ENCODE results near the gene PPP2R2C. TPM values are rescaled to one million over a fixed set of nuclear protein-coding genes. Genes with fewer than 3 reads are reported as not detected.

Gene PPP2R2C
- total and polyA plus RNA-seq, 2 of the 4 experiments (the other 2 are of a cell fraction), result 0.03 TPM; not detected in 1

DNA sequence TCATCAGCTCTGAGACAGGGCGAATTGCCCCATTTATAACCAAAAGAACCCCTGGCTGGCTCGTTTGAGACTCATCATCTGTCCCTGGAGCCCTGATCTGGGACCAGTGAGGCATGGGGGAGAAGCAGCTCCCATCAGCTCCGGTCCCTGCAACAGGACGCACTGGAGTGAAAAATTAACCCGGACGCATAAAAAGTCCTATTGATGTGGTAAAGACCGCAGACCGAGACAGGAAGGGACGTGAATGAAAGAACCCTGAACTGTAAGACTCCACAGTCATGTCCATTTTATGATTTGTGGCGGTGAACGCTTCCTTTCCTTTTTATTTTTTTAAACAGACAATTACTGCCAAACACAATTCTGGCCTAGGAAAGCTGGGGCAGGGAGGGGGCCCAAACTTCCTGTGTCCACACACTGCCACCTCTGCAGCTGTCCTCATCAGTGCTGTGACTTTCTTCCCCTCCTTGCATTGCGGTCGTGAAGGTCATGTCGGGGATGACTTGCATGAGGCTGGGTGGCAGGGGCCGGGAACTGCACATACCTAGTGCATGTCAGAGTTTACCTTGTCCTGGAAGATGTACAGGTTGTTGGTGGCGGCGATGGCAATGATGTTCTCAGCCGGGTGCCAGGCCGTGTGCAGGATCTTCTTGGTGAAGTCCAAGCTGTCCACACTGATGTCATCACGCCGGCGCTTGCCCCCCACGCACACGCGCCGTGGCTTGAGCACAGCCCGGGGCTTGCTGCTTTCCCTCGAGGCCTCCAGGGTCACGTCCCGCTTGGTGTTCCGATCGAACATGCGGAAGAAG, 149.4 kb downstream of the PPP2R2C start:
- Histone ChIP-seq H3K36me3 (ENCODE audit: control insufficient read depth, insufficient read depth, low read length) (no peaks in the 10 kb centered on the region), H3K18ac (ENCODE audit: low read depth, low read length) (no peak overlapping the region), H3K9me3 (ENCODE audit: control insufficient read depth, insufficient read depth, low read length) (peaks cover 3% of the 10 kb centered on the region), H3K9ac (ENCODE audit: low read depth, low read length) (no peak overlapping the region), H3K4ac (ENCODE audit: low read depth, low read length) (no peak overlapping the region), H3K14ac (replicated peaks; ENCODE audit: low read depth, low read length) (no peak overlapping the region), H4K5ac (ENCODE audit: low read depth, low read length) (no peak overlapping the region), H3K4me3 (ENCODE audit: insufficient read depth, low read depth, low read length) (no peak overlapping the region), H4K91ac (ENCODE audit: insufficient read depth, low read depth, low read length) (no peak overlapping the region), H4K20me1 (ENCODE audit: insufficient read depth, low read length) (no peaks in the 10 kb centered on the region), H2AK9ac (replicated peaks; ENCODE audit: low read depth, low read length, poor library complexity) (no peak overlapping the region), H4K8ac (ENCODE audit: low read depth in 2 of 2, low read length in 2 of 2) (no peak overlapping the region), H3K79me1 (ENCODE audit: low read depth in 1 of 2, low read length in 2 of 2) (no peaks in the 10 kb centered on the region), H2BK120ac (ENCODE audit: low read depth, low read length) (no peak overlapping the region), H2BK20ac (ENCODE audit: low read depth, low read length) (no peak overlapping the region), H3K23ac (ENCODE audit: low read depth, low read length) (no peak overlapping the region), H3K4me1 (ENCODE audit: control insufficient read depth, insufficient read depth, low read length) (no peaks in the 10 kb centered on the region), H3K27me3 (ENCODE audit: control insufficient read depth, insufficient read depth, low read length) (peaks cover 20% of the 10 kb centered on the region), H2AK5ac (ENCODE audit: low read depth, low read length) (no peak overlapping the region), H3K27ac (ENCODE audit: insufficient read depth, low read length) (no peak overlapping the region), H3K4me2 (ENCODE audit: low read depth, low read length) (no peak overlapping the region), H2AFZ (replicated peaks; ENCODE audit: low read length, poor library complexity) (no peak overlapping the region), H3K56ac (ENCODE audit: extremely low read depth, insufficient read depth, low read length) (no peak overlapping the region), H3K9me1 (ENCODE audit: insufficient read depth, low read length) (no peaks in the 10 kb centered on the region), H2BK15ac (ENCODE audit: low read depth, low read length) (no peak overlapping the region), H2BK5ac (ENCODE audit: low read depth, low read length, poor library complexity, severe bottlenecking) (no peak overlapping the region)
- intact Hi-C loops (cut with micrococcal nuclease) (no loop called here), dilution Hi-C loops (cut with HindIII; ENCODE audit: low sequenced_read_pairs, unreplicated experiment) (no loop called here), in situ Hi-C loops (cut with MboI; ENCODE audit: low sequenced_read_pairs) (loop anchor here (10.0 kb wide), 1 partner anchor 328 kb away; no protein-coding TSS in a partner anchor)
- WGBS, 2 experiments (ENCODE audit: extremely low coverage in 2 of 2, insufficient read length in 1 of 2), result 60% methylated on average over 1 of the region's 33 CpGs; no CpG with 5 or more reads in 1 of the 2 experiments
- TF ChIP-seq, protein P1, sequence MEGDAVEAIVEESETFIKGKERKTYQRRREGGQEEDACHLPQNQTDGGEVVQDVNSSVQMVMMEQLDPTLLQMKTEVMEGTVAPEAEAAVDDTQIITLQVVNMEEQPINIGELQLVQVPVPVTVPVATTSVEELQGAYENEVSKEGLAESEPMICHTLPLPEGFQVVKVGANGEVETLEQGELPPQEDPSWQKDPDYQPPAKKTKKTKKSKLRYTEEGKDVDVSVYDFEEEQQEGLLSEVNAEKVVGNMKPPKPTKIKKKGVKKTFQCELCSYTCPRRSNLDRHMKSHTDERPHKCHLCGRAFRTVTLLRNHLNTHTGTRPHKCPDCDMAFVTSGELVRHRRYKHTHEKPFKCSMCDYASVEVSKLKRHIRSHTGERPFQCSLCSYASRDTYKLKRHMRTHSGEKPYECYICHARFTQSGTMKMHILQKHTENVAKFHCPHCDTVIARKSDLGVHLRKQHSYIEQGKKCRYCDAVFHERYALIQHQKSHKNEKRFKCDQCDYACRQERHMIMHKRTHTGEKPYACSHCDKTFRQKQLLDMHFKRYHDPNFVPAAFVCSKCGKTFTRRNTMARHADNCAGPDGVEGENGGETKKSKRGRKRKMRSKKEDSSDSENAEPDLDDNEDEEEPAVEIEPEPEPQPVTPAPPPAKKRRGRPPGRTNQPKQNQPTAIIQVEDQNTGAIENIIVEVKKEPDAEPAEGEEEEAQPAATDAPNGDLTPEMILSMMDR (conservative IDR thresholded peaks at IDR 0.05; ENCODE audit: low read depth, low read length), result no peak
- TF ChIP-seq CEBPB (IDR thresholded peaks at IDR 0.05; ENCODE audit: low read depth, low read length) (no peak), RAD21 (IDR thresholded peaks at IDR 0.05; ENCODE audit: low read length) (no peak), RFX5 (IDR thresholded peaks at IDR 0.05; ENCODE audit: low read depth, low read length) (no peak), CHD1 (IDR thresholded peaks at IDR 0.05; ENCODE audit: low read depth, low read length) (no peak), MAFK (IDR thresholded peaks at IDR 0.05; ENCODE audit: low read depth, low read length) (no peak)
- TF ChIP-seq, protein P2, sequence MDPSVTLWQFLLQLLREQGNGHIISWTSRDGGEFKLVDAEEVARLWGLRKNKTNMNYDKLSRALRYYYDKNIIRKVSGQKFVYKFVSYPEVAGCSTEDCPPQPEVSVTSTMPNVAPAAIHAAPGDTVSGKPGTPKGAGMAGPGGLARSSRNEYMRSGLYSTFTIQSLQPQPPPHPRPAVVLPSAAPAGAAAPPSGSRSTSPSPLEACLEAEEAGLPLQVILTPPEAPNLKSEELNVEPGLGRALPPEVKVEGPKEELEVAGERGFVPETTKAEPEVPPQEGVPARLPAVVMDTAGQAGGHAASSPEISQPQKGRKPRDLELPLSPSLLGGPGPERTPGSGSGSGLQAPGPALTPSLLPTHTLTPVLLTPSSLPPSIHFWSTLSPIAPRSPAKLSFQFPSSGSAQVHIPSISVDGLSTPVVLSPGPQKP (IDR thresholded peaks at IDR 0.05; ENCODE audit: borderline replicate concordance, low read depth, low read length), result no peak
- ATAC-seq (ENCODE audit: low read depth) (no peak), DNase-seq (no peak)
- ChIA-PET POLR2A (ENCODE audit: unreplicated experiment) (no interaction called here), CTCF (interaction anchor here (0.9 to 3.1 kb wide), 3 partner anchors 8 to 72 kb away, joined by 3 to 20 read pairs (median 9); no protein-coding TSS in a partner anchor)
- no TSS peak for BruUV-seq (replicated peaks)

All from IMR-90 (cell line).